ENCODE data around the gene GSE1.

DNA sequence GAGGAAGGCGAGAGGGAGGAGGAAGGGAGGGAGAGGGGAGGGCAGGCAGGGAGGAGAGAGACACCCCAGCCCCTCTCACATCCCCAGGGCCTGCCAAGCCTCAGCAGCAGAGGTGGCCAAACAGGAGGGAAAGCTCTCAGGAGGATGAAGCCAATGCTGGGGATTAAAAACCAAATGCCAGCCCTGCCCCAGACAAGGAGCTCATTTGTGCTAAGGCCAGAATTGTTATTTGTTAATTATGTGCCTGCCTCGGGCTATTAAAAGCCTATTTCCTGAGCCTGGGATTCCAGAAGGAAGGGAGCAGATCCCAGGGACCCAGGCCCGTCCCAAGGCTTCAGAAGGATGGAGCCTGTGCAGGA, 103.5 kb downstream of the GSE1 start:
- TF ChIP-seq POLR2A (IDR thresholded peaks at IDR 0.05; ENCODE audit: low read depth, low read length): no peak
- TF ChIP-seq POLR2AphosphoS5 (IDR thresholded peaks at IDR 0.05; ENCODE audit: low read depth, low read length): no peak
- no peak for TF ChIP-seq PAX5 (IDR thresholded peaks at IDR 0.05; ENCODE audit: insufficient read depth, low read length, severe bottlenecking)
